GM12892 (cell line): Measurements from ENCODE around the gene U2AF2.

Experiments
- POLR2A ChIP-seq: IDR thresholded peaks from 2 replicates; pipeline ENCODE4 v1.6.1; 2011; ENCODE audit warnings: low read depth, low read length, control low read depth
- POLR2AphosphoS5 ChIP-seq: IDR thresholded peaks from 2 replicates; pipeline ENCODE4 v1.6.1; 2011; ENCODE audit warnings: low read depth, low read length, control low read depth

- TF ChIP-seq POLR2AphosphoS5 (no peak), POLR2A (no peak)
Observed at GRCh38 chr19:55673465-55673864, 18.6 kb downstream of the U2AF2 start.
